Measurements from ENCODE around the gene AGXT. TPM values are rescaled to one million over a fixed set of nuclear protein-coding genes. Genes with fewer than 3 reads are reported as not detected.

Gene AGXT
- total RNA-seq, 4 donors from 2014 or later = not detected

- Histone ChIP-seq H3K27me3 (no peaks in the 10 kb centered on the region), H3K27ac (no peak overlapping the region), H3K9me3 (no peaks in the 10 kb centered on the region), H3K4me3 (replicated peaks in 1 of 3) (no peak overlapping the region), H3K36me3 (no peaks in the 10 kb centered on the region), H3K4me1 (peaks cover 0 to 3% of the 10 kb centered on the region in 2 donors)
- 49 to 50% methylated on average over 18 to 21 of the region's 33 CpGs for WGBS, 2 donors
- DNase-seq = peak; percentile 81 to 84
- TF ChIP-seq, protein P1, sequence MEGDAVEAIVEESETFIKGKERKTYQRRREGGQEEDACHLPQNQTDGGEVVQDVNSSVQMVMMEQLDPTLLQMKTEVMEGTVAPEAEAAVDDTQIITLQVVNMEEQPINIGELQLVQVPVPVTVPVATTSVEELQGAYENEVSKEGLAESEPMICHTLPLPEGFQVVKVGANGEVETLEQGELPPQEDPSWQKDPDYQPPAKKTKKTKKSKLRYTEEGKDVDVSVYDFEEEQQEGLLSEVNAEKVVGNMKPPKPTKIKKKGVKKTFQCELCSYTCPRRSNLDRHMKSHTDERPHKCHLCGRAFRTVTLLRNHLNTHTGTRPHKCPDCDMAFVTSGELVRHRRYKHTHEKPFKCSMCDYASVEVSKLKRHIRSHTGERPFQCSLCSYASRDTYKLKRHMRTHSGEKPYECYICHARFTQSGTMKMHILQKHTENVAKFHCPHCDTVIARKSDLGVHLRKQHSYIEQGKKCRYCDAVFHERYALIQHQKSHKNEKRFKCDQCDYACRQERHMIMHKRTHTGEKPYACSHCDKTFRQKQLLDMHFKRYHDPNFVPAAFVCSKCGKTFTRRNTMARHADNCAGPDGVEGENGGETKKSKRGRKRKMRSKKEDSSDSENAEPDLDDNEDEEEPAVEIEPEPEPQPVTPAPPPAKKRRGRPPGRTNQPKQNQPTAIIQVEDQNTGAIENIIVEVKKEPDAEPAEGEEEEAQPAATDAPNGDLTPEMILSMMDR (IDR thresholded peaks at IDR 0.05) = peak; percentile 75 to 97 (median 90)
- no peak for TF ChIP-seq POLR2A (IDR thresholded peaks at IDR 0.05)
- intact Hi-C loops (cut with DNase I) = no loop called here
Measured at GRCh38 chr2:240851078-240851991, 17.3 kb upstream of the AGXT start.

DNA sequence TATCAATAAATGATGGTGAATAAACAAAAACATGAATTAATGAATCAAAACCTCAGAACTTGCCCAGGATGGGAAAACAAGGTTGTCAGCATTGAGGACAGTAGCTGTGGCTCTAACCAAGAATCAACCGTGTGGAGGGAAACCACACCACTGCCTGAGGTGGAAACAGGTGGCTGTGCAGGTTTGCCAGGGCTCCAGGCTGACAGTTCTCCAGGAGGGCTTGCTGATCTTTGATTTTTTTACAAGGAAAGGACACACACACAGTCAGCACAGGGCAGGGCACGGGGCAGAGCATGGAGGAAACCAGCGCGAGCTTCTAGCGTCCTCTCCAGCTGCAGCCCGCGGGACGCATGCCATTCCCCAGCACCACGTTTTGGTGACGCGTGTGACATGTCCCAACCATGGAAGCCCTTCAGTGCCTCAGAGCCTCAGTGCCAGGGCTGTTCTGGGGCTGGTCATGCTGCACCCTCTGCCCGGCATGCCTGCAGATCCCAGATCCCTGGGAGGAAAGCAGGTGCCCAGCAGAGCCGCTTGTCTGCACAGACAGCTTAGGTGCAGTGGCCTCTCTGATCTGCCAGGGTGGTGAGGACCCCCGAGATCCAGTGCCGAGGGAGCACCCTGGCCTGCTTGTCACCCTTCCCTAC, 15.8 kb upstream of the AGXT start:
- no peak overlapping the region for H3K4me3 ChIP-seq (replicated peaks in 1 of 3)
- no peak overlapping the region for H3K27ac ChIP-seq
- 70 to 83% methylated on average over 6 to 14 of the region's 15 CpGs for WGBS, 2 donors
- intact Hi-C loops (cut with DNase I) = no loop called here
- no peak for DNase-seq
- no peaks in the 10 kb centered on the region for H3K27me3 ChIP-seq
- no peaks in the 10 kb centered on the region for H3K9me3 ChIP-seq
- no peaks in the 10 kb centered on the region for H3K36me3 ChIP-seq
- no peaks in the 10 kb centered on the region for H3K4me1 ChIP-seq
- TF ChIP-seq POLR2A (IDR thresholded peaks at IDR 0.05) = no peak
- TF ChIP-seq, protein P1 (IDR thresholded peaks at IDR 0.05) = no peak

DNA sequence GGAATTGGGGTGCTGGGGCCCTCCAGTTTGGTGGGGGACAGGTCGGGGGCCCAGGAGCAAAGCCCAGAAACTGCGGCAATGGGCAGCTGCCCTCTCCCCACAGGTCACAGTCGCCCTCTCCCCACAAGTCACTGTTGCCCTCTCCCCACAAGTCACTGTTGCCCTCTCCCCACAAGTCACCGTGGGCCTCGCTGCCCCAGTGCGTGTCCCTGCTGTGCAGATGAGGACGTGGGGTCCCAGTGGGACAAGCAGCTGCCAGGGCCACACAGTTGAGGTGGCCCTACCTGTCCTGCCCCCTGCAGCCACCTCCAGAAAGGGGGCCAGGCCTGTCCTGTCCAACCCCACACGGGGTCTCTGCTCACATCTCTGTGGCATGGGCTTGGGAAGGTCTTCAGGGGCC, 13.0 kb upstream of the AGXT start:
- Histone ChIP-seq H3K9me3 (no peaks in the 10 kb centered on the region), H3K4me3 (replicated peaks in 1 of 3) (no peak overlapping the region), H3K4me1 (no peaks in the 10 kb centered on the region), H3K36me3 (no peaks in the 10 kb centered on the region), H3K27ac (no peak overlapping the region), H3K27me3 (no peaks in the 10 kb centered on the region)
- DNase-seq = no peak
- intact Hi-C loops (cut with DNase I) = no loop called here
- TF ChIP-seq, protein P1 (IDR thresholded peaks at IDR 0.05) = no peak
- no peak for TF ChIP-seq POLR2A (IDR thresholded peaks at IDR 0.05)
- 94 to 96% methylated on average over 8 of the region's 8 CpGs for WGBS, 2 donors

GRCh38 chr2:240856151-240856980, 12.3 kb upstream of the AGXT start:
- TF ChIP-seq, protein P1 (IDR thresholded peaks at IDR 0.05) = no peak
- TF ChIP-seq POLR2A (IDR thresholded peaks at IDR 0.05) = no peak
- Histone ChIP-seq H3K9me3 (no peaks in the 10 kb centered on the region), H3K4me1 (peaks cover 0 to 4% of the 10 kb centered on the region in 2 donors), H3K4me3 (replicated peaks in 1 of 3) (no peak overlapping the region), H3K27me3 (no peaks in the 10 kb centered on the region), H3K36me3 (no peaks in the 10 kb centered on the region), H3K27ac (no peak overlapping the region)
- DNase-seq = no peak
- WGBS, 2 donors = 60 to 70% methylated on average over 5 to 11 of the region's 21 CpGs
- intact Hi-C loops (cut with DNase I) = no loop called here

All from thyroid gland (tissue), 4 donors.